Measurements from ENCODE around the gene CNN2.

- TF ChIP-seq POLR2AphosphoS5 (IDR thresholded peaks at IDR 0.05), result no peak
- TF ChIP-seq CTCF (IDR thresholded peaks at IDR 0.05; ENCODE audit: poor library complexity, severe bottlenecking), result no peak
- TF ChIP-seq TAF1 (IDR thresholded peaks at IDR 0.05; ENCODE audit: low read depth), result no peak
- TF ChIP-seq EP300 (conservative IDR thresholded peaks at IDR 0.05; ENCODE audit: poor library complexity, severe bottlenecking), result no peak
Measured at GRCh38 chr19:1085053-1085658, 58.7 kb downstream of the CNN2 start.

All from neural cell (in vitro differentiated cells).